ENCODE measurements around the gene SNX30.

SNX30 gene

GRCh38 chr9:112858625-112859147, 108.1 kb downstream of the SNX30 start:
- DNase-seq (ENCODE audit: low spot score), result no peak

GRCh38 chr9:112860451-112860850, 109.9 kb downstream of the SNX30 start:
- DNase-seq (ENCODE audit: low spot score), result no peak

- no peak for DNase-seq (ENCODE audit: low spot score)
Measured at GRCh38 chr9:112861155-112861554, 110.6 kb downstream of the SNX30 start.

GRCh38 chr9:112861638-112862555, 111.3 kb downstream of the SNX30 start:
- no peak for DNase-seq (ENCODE audit: low spot score)

GRCh38 chr9:112863214-112863613, 112.7 kb downstream of the SNX30 start:
- no peak for DNase-seq (ENCODE audit: low spot score)

GRCh38 chr9:112863746-112864145, 113.2 kb downstream of the SNX30 start:
- DNase-seq (ENCODE audit: low spot score), result no peak

- no peak for DNase-seq (ENCODE audit: low spot score)
Measured at GRCh38 chr9:112864403-112864802, 113.8 kb downstream of the SNX30 start.

- DNase-seq (ENCODE audit: low spot score), result no peak
Measured at GRCh38 chr9:112864982-112865381, 114.4 kb downstream of the SNX30 start.

GRCh38 chr9:112866662-112867274, 116.2 kb downstream of the SNX30 start:
- DNase-seq (ENCODE audit: low spot score), result no peak

GRCh38 chr9:112867275-112867991, 116.9 kb downstream of the SNX30 start:
- DNase-seq (ENCODE audit: low spot score), result no peak

- no peak for DNase-seq (ENCODE audit: low spot score)
Measured at GRCh38 chr9:112868461-112868860, 117.9 kb downstream of the SNX30 start.

- no peak for DNase-seq (ENCODE audit: low spot score)
Measured at GRCh38 chr9:112869041-112869529, 118.5 kb downstream of the SNX30 start.

- no peak for DNase-seq (ENCODE audit: low spot score)
Measured at GRCh38 chr9:112869917-112870316, 119.4 kb downstream of the SNX30 start.

GRCh38 chr9:112870556-112870955, 120.0 kb downstream of the SNX30 start:
- no peak for DNase-seq (ENCODE audit: low spot score)

GRCh38 chr9:112872019-112872418, 121.5 kb downstream of the SNX30 start:
- no peak for DNase-seq (ENCODE audit: low spot score)

GRCh38 chr9:112873773-112874405, 123.3 kb downstream of the SNX30 start:
- DNase-seq (ENCODE audit: low spot score), result no peak

- no peak for DNase-seq (ENCODE audit: low spot score)
Measured at GRCh38 chr9:112878752-112879151, 128.2 kb downstream of the SNX30 start.

- no peak for DNase-seq (ENCODE audit: low spot score)
Measured at GRCh38 chr9:112880650-112881049, 130.1 kb downstream of the SNX30 start.

- DNase-seq (ENCODE audit: low spot score), result no peak
Measured at GRCh38 chr9:112881331-112881730, 130.8 kb downstream of the SNX30 start.

- DNase-seq (ENCODE audit: low spot score), result no peak
Measured at GRCh38 chr9:112884101-112884500, 133.5 kb downstream of the SNX30 start.

GRCh38 chr9:112884721-112885120, 134.2 kb downstream of the SNX30 start:
- no peak for DNase-seq (ENCODE audit: low spot score)

- DNase-seq (ENCODE audit: low spot score), result no peak
Measured at GRCh38 chr9:112885324-112885723, 134.8 kb downstream of the SNX30 start.
